ENCODE data around the gene RPS16. TPM values are rescaled to one million over a fixed set of nuclear protein-coding genes. Genes with fewer than 3 reads are reported as not detected.
A peak's percentile ranks its signal among the peaks of the same experiment; 100 is the strongest.

RPS16 gene
- total and polyA plus RNA-seq, 10 donors: 1,378 to 5,747 (median 1,790) TPM

DNA sequence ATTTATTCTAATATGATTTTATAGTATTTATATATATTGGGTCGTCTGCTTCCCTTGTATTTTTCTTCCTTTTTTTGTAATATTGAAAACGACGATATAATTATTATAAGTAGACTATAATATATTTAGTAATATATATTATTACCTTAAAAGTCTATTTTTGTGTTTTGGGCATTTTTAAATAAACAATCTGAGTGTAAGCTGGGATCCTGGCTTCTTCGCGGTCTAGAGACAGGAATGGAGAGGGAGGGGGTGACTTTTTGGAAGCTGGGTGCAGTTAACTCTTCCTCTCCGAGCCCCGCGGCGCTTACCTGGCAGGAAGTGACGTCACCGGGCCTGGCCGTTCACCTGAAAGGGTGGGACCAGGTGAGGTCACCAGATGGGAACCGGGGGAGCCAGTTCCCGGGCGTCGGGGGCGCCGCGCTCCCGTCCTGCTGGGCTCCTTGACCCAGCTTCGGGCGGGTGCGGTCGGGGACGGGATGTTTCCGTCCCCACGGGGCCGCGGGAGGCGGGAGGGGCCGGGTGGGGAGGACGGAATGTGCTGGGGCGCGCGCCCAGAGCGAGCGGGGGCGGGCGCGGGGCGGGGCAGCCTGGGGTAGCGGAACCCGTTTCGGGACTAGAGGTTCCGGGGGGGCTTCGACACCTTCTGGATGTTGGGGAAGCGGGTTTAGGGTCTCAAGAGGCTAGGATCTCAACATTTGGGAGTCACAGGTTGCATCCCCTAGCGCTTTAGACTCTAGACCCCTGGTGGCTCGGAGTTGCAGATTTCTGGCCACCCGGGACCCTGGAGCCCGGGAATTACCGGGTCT lies 26.3 kb downstream of the RPS16 start:
- H3K9me3 ChIP-seq: no peaks in the 10 kb centered on the region
- peaks cover 4 to 22% (median 16%) of the 10 kb centered on the region in 6 donors for H3K36me3 ChIP-seq
- peak overlapping the region; percentile 74 to 100 (median 96) for H3K4me3 ChIP-seq
- peak overlapping the region; percentile 88 to 100 (median 99) for H3K27ac ChIP-seq
- peaks cover 0 to 4% (median 0%) of the 10 kb centered on the region in 7 donors for H3K27me3 ChIP-seq (replicated peaks in 1 of 7)
- DNase-seq: peak; percentile 98
- 1 to 2% (median 1%) methylated on average over 18 to 52 of the region's 52 CpGs for WGBS, 5 donors
- TF ChIP-seq, protein P1, sequence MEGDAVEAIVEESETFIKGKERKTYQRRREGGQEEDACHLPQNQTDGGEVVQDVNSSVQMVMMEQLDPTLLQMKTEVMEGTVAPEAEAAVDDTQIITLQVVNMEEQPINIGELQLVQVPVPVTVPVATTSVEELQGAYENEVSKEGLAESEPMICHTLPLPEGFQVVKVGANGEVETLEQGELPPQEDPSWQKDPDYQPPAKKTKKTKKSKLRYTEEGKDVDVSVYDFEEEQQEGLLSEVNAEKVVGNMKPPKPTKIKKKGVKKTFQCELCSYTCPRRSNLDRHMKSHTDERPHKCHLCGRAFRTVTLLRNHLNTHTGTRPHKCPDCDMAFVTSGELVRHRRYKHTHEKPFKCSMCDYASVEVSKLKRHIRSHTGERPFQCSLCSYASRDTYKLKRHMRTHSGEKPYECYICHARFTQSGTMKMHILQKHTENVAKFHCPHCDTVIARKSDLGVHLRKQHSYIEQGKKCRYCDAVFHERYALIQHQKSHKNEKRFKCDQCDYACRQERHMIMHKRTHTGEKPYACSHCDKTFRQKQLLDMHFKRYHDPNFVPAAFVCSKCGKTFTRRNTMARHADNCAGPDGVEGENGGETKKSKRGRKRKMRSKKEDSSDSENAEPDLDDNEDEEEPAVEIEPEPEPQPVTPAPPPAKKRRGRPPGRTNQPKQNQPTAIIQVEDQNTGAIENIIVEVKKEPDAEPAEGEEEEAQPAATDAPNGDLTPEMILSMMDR (IDR thresholded peaks at IDR 0.05 in 8 of 11, conservative IDR thresholded peaks at IDR 0.05 in 3 of 11): peak in 3 of 11 experiments; percentile 8 to 43 (median 31)
- TF ChIP-seq POLR2A (IDR thresholded peaks at IDR 0.05): peak; percentile 17 to 77 (median 77)
- TF ChIP-seq POLR2AphosphoS5 (IDR thresholded peaks at IDR 0.05): peak; percentile 92 to 96 (median 93)
- intact Hi-C loops (cut with DNase I; ENCODE audit: low total_unique reads): loop anchor here (10.0 kb wide), 1 partner anchor 65 kb away; the partner anchor contains the start of gene SAMD4B
- peaks cover 38 to 74% (median 65%) of the 10 kb centered on the region in 6 donors for H3K4me1 ChIP-seq

DNA sequence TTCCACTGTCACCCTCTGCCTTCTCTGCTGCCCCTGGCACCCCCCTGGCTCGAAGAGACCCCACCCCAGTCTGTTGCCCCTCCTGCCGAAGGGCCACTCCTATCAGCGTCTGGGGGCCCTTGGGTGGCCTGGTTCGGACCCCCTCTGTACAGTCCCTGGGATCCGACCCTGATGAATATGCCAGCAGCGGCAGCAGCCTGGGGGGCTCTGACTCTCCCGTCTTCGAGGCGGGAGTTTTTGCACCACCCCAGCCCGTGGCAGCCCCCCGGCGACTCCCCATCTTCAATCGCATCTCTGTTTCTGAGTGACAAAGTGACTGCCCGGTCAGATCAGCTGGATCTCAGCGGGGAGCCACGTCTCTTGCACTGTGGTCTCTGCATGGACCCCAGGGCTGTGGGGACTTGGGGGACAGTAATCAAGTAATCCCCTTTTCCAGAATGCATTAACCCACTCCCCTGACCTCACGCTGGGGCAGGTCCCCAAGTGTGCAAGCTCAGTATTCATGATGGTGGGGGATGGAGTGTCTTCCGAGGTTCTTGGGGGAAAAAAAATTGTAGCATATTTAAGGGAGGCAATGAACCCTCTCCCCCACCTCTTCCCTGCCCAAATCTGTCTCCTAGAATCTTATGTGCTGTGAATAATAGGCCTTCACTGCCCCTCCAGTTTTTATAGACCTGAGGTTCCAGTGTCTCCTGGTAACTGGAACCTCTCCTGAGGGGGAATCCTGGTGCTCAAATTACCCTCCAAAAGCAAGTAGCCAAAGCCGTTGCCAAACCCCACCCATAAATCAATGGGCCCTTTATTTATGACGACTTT lies 27.1 kb downstream of the RPS16 start:
- H3K27me3 ChIP-seq (replicated peaks in 1 of 7): peaks cover 0 to 4% (median 0%) of the 10 kb centered on the region in 7 donors
- peak in 1 of 3 donors; percentile 44 for TF ChIP-seq POLR2A (IDR thresholded peaks at IDR 0.05)
- TF ChIP-seq, protein P1 (IDR thresholded peaks at IDR 0.05 in 8 of 11, conservative IDR thresholded peaks at IDR 0.05 in 3 of 11): no peak
- TF ChIP-seq POLR2AphosphoS5 (IDR thresholded peaks at IDR 0.05): peak; percentile 54 to 86 (median 71)
- 21 to 48% (median 34%) methylated on average over 19 to 20 of the region's 20 CpGs for WGBS, 5 donors
- intact Hi-C loops (cut with DNase I; ENCODE audit: low total_unique reads): no loop called here
- H3K9me3 ChIP-seq: no peaks in the 10 kb centered on the region
- peak overlapping the region; percentile 74 to 100 (median 96) for H3K4me3 ChIP-seq
- peaks cover 37 to 74% (median 64%) of the 10 kb centered on the region in 6 donors for H3K4me1 ChIP-seq
- H3K36me3 ChIP-seq: peaks cover 4 to 22% (median 16%) of the 10 kb centered on the region in 6 donors
- peak overlapping the region; percentile 88 to 100 (median 99) for H3K27ac ChIP-seq
- peak; percentile 86 for DNase-seq

DNA sequence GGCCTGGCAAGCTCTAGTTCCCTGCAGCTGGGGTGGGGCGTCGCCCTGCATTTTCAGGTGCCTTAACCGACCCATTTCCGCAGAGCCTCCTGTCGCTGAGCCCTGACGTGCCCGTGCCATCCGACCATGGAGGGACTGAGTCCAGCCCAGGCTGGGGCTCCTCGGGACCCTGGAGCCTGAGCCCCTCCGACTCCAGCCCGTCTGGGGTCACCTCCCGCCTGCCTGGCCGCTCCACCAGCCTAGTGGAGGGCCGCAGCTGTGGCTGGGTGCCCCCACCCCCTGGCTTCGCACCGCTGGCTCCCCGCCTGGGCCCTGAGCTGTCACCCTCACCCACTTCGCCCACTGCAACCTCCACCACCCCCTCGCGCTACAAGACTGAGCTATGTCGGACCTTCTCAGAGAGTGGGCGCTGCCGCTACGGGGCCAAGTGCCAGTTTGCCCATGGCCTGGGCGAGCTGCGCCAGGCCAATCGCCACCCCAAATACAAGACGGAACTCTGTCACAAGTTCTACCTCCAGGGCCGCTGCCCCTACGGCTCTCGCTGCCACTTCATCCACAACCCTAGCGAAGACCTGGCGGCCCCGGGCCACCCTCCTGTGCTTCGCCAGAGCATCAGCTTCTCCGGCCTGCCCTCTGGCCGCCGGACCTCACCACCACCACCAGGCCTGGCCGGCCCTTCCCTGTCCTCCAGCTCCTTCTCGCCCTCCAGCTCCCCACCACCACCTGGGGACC lies 27.9 kb downstream of the RPS16 start:
- Histone ChIP-seq H3K4me3 (peak overlapping the region; percentile 74 to 100 (median 96)), H3K27ac (peak overlapping the region; percentile 88 to 100 (median 99)), H3K9me3 (no peaks in the 10 kb centered on the region), H3K27me3 (replicated peaks in 1 of 7) (no peaks in the 10 kb centered on the region), H3K4me1 (peaks cover 37 to 74% (median 67%) of the 10 kb centered on the region in 6 donors), H3K36me3 (peaks cover 4 to 22% (median 16%) of the 10 kb centered on the region in 6 donors)
- WGBS, 5 donors: 7 to 21% (median 13%) methylated on average over 27 to 40 of the region's 40 CpGs
- DNase-seq: peak; percentile 94
- intact Hi-C loops (cut with DNase I; ENCODE audit: low total_unique reads): no loop called here
- TF ChIP-seq POLR2A (IDR thresholded peaks at IDR 0.05) (peak in 2 of 3 donors; percentile 22 to 35), POLR2AphosphoS5 (IDR thresholded peaks at IDR 0.05) (peak; percentile 88 to 95 (median 91))
- TF ChIP-seq, protein P1 (IDR thresholded peaks at IDR 0.05 in 8 of 11, conservative IDR thresholded peaks at IDR 0.05 in 3 of 11): no peak

Data from spleen (tissue), 11 donors.